Measurements from ENCODE around the gene EZR.

DNA sequence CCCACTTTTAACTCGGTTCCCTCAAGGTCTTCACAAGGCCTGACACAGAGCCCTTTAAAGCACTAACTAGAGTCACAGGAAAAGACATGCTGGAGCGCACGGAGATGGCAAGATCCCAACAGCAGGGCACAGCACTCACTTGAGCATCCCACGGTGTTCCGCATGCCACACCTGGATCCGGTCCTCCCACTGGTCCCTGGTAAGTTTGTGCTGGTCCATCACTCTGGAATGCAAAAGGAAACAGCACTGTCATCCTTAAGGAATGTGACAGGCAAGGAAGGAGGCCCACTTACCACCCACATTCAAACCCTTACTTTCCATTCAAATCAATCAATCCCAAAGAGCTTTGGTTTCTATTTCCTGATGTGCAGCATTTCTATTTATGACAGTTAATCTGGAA lies 34.7 kb downstream of the EZR start:
- TF ChIP-seq CTCF (tag by site-specific recombination; IDR thresholded peaks at IDR 0.05) (no peak), KLF8 (tag by site-specific recombination; IDR thresholded peaks at IDR 0.05) (no peak), ZNF174 (tag by site-specific recombination; IDR thresholded peaks at IDR 0.05) (no peak), ZNF768 (tag by site-specific recombination; IDR thresholded peaks at IDR 0.05) (no peak), REST (tag by site-specific recombination; IDR thresholded peaks at IDR 0.05) (no peak), ZNF311 (tag by site-specific recombination; IDR thresholded peaks at IDR 0.05; ENCODE audit: borderline replicate concordance) (no peak), ZNF350 (tag by site-specific recombination; IDR thresholded peaks at IDR 0.05) (no peak), ZNF362 (tag by site-specific recombination; IDR thresholded peaks at IDR 0.05) (no peak), ZNF184 (tag by site-specific recombination; IDR thresholded peaks at IDR 0.05) (no peak), INSM2 (tag by site-specific recombination; IDR thresholded peaks at IDR 0.05) (no peak), ZNF10 (tag by site-specific recombination; IDR thresholded peaks at IDR 0.05) (no peak)
- TF ChIP-seq, protein P1, sequence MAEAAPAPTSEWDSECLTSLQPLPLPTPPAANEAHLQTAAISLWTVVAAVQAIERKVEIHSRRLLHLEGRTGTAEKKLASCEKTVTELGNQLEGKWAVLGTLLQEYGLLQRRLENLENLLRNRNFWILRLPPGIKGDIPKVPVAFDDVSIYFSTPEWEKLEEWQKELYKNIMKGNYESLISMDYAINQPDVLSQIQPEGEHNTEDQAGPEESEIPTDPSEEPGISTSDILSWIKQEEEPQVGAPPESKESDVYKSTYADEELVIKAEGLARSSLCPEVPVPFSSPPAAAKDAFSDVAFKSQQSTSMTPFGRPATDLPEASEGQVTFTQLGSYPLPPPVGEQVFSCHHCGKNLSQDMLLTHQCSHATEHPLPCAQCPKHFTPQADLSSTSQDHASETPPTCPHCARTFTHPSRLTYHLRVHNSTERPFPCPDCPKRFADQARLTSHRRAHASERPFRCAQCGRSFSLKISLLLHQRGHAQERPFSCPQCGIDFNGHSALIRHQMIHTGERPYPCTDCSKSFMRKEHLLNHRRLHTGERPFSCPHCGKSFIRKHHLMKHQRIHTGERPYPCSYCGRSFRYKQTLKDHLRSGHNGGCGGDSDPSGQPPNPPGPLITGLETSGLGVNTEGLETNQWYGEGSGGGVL (tag by site-specific recombination; IDR thresholded peaks at IDR 0.05), result no peak

Measured in HEK293 (cell line).